HepG2 (cell line): ENCODE data around the gene KCNIP4.

Experiments
- MED1 ChIP-seq: sonication (generic); formaldehyde crosslinking; IDR thresholded peaks from 2 replicates; pipeline ENCODE4 v1.4.0; 2020; ENCODE audit warnings: missing genetic modification reagents
- PHF8 ChIP-seq: sonication (generic); formaldehyde crosslinking; IDR thresholded peaks from 2 replicates; pipeline ENCODE4 v1.5.0; 2020; ENCODE audit warnings: missing genetic modification reagents
- SMARCC2 ChIP-seq: fragments of 450-650 bp; IDR thresholded peaks from 2 replicates; pipeline ENCODE4 v1.6.1; 2017; ENCODE audit warnings: antibody characterized with exemption, mild to moderate bottlenecking
- ZNF703 ChIP-seq: sonication (generic); formaldehyde crosslinking; IDR thresholded peaks from 2 replicates; pipeline ENCODE4 v1.5.1; 2020; ENCODE audit warnings: missing genetic modification reagents, mild to moderate bottlenecking, moderate library complexity, borderline replicate concordance
- ZNF792 ChIP-seq: IDR thresholded peaks from 2 replicates; pipeline ENCODE4 v1.6.1; 2016
- ZXDC ChIP-seq: sonication (generic); formaldehyde crosslinking; IDR thresholded peaks from 2 replicates; pipeline ENCODE4 v1.5.0; 2020; ENCODE audit warnings: mild to moderate bottlenecking, missing genetic modification reagents

GRCh38 chr4:21757248-21757647 is 191.3 kb downstream of the KCNIP4 start:
- TF ChIP-seq SMARCC2 (no peak), ZNF703 (CRISPR knock-in tag) (no peak), MED1 (CRISPR knock-in tag) (no peak), ZNF792 (CRISPR knock-in tag) (no peak), ZXDC (CRISPR knock-in tag) (no peak), PHF8 (CRISPR knock-in tag) (no peak)
